HT1080 (cell line): ENCODE results near the gene COL4A1. TPM values are rescaled to one million over a fixed set of nuclear protein-coding genes. Genes with fewer than 3 reads are reported as not detected.

Experiments used
- DNase-seq: peaks from one replicate; pipeline ENCODE4 v3.0.0-alpha.2; 2015; ENCODE audit warnings: low read depth
- total RNA-seq: library from RNA; depleted of rRNA; stranded (reverse); fragments of >200 nt; shearing (Covaris generic); gene quantifications from 2 replicates; pipeline ENCODE4 v1.2.3, GENCODE V29; 2014

The COL4A1 gene
- total RNA-seq, 1 experiment from 2014 or later, result 146 TPM

DNA sequence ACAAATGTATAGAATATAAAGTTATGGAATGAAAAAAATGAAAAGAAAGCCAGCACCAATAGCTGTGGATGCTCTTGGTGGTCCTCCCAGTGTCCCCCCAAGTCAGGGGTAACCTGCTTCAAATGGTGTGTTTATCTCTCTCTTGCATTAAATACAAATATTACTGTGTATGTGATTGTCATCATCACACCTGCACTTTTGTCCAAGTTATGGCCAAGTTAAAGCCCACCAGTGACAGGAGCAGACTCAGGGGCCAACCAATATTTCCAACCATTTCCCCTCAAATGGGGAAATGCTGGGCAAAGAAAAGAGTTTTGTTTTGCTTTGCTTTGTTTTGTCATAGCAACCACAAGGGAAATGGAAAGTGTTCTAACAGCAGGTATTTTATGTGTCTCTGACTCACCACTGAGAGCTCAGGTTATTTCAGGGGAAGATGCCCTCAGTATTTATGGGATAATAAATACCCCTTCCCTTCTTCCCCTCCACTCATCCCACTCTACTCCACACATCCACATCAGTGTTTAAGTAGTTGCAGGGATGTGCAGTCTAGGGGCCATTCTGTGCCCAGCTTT is 133.6 kb downstream of the COL4A1 start:
- peak; percentile 18 for DNase-seq

DNA sequence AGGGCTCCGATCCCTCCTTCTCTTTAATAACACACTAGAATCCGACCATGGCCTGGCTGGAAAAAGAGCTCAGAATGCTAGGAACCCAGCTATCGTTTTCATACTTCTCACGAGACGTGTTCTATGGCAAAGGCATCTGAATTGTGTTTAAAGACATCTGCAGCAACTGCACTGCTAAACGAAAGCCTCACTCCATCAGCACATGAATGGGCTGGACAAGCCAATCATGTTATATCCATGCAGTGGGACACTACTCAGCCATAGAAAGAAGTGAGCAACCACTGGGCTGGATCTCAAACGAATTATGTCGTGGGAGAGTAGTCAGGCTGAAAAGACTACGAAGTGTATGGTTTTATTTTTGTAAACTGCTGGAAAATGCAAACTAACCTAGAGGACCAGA is 136.1 kb downstream of the COL4A1 start:
- DNase-seq, result no peak

DNA sequence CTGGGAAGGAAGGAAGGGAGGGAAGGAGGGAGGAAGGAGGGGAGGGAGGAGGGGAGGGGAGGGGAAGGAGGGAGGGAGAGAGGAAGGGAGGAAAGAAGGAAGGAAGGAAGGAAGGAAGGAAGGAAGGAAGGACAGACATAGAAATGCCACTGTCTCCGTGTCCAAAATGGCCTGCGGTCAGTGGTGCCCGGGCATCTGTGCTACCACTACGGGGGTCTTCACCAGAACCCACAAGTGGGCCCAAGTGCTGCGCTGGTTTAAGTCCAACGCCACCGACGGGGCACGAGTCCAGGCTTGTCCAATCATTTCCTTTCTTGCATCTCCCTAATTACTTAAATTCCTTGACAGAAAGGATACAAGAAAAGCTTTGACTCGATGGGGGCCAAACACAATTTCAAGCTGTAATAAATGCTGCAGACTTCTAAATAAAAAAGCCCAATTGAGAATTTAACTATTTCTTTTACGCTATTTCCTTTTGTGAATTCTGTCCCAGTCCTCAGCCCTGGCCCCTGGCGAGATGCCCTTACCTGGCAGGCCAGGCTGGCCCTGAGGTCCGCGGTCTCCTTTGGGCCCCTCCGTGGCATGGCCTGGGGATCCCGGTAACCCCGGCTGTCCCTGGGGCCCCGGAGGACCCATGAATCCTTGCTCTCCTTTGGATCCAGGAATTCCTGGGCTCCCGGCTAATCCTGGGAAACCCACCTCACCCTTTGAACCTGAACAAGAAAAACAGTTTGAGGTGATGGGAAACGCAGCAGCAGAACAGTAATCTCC is 136.8 kb downstream of the COL4A1 start:
- no peak for DNase-seq

DNA sequence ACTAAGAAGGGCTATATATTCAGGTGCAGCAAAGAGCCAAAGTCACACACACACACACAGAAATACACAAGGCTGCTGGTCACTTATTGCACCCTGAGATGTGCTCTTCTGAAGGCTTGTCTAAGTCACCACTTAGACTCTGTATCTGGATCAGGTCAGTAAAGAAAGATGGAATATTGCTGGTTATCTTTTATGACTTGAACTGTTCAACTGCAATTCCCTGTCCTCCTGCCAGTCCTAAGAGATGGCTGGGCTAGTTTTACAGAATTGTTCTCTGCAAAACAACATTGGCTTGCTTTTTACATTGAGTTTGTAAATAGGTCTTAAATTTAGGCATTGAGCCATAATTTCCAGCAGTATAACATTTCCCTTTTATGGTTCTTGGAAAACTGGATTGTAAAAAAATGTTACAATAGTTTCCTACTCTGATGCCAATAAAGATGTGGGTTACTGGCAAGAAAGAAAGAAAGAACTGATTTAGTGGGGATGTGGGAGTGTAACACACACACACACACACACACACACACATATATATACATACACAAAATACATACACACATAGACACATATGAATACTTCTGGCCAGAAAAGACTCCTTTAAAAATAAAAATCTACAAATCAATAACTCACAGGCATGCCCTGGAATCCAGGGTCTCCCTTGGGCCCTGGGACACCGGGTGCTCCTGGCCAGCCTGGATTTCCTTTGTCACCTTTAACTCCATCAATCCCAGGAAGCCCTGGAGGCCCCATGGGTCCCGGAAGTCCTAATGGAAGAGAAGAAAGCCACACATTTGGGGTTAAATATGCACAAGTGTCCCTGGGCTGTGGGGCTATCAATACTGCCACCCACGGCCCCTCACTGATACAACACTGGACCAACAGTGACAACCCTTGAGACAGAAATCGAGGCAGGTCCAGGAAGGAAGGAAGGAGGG is 137.7 kb downstream of the COL4A1 start:
- DNase-seq, result no peak

DNA sequence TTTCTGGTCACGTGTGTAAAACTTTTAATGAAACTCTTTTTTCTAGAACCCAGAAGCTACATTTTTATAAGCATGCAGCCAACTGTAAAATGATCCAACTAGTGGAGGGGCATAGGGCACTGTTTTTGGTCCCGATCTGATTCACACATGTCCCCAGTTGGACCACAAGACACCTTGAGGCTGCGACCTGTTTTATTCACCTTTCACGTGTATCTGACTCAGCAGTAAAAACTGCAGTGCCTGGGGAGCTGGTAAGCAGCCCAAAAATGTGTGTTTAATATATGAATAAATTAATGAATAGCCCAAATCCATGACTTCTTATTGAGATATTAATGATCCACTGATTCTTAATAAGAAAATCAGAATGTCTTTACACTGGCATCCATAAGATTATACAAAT is 140.4 kb downstream of the COL4A1 start:
- DNase-seq, result no peak

DNA sequence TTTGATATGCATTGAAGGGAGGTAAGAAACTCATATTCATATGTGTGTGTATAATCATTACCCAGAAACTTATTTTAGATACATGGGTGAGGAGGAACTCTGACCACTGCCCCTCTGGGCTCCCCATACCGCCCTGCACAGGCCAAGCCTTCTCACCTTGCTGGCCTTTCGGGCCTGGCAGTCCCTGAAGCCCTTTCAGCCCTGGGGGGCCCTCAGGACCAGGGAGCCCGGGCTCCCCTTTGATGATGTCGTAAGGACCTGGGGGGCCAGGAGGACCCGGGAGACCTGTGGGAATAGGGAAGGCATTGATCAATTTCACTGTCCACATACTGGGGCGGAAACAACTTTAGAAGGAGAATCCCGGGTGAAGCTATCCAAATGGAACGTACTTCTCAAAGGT is 142.3 kb downstream of the COL4A1 start:
- no peak for DNase-seq

DNA sequence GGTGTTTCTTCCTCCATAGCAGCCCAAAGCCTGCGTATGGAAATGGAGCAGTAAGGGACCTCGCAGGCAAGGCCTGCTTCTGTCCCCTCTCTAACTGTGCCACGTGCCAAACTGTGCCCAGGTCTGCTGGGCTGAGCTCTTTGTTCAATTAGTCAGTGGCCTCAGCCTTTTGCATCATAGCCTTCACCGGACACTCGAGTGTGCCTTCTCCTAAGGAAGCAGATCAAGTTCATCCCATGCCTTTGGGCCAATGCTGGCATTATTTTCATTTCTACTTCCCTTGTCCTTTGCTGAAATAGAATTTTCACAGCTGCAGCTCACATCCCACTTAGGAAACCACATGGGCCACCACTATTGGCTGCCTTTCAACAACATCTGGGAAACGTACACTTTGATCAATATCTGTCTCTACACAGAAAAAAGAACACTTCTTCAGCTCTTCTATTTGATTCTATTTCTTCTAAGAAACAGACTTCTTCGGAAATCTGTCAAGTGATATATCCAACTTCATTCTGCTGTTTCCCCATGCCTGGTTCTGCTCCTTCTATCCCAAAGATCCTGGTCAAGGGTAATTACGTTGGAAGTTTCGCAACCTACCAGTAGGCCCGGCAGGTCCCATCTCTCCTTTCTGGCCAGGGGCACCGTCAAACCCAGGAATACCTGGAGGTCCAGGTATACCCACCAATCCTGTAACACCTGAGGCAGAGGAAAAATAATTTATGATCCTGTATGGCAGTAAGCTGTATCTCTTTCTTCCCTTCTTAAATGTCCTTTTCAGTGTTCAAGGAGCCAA is 143.9 kb downstream of the COL4A1 start:
- DNase-seq, result no peak

DNA sequence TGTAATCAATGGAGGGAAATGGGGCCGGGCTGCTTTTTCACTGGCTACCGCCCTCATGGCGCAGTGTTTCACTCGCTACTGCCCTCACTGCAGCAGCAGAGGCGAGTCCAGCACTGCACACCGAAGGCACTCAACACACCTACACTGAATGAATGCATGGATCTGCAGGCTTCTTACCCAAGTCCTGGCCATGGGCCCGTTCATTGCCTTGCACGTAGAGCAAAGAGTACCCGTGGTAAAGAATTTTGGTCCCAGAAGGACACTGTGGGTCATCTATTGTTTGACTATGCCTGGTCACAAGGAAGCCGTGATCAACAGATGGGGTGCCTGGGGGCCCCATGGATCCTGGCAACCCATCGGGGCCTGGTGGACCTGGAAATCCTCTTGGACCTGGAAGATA is 144.9 kb downstream of the COL4A1 start:
- no peak for DNase-seq

DNA sequence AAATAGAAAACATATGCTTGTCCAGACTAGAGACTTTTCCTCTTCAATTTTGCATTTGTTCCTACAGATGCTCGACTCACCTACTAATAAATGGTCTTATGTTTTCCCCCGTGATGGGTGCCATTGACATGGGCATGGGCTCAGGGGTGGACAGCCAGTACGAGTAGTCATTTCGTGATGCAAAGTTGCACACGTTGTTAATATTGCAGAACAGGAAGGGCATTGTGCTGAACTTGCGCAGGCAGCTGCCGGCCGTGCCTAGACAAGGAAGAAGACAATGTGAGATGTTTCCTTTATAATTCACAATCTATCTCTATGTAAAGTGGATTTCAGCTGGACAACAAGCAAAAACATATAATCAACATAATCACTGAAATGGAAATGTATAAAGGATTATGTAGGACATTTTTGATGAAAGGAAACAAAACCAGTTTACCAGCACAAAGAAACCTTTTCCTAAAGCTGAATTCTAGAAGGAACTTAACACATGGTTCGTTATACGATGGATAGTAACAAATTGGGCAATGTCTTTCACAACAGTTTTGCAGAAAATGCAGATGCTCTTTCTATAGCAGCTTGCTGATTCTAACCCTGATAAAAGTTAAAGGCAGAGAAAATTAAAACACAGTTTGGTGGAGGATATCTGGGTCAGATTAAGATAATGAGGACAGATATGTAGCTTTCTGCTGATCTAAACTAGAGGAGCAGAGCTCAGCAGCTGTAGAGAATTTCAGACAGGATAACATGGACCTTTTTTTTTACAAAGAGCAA is 145.7 kb downstream of the COL4A1 start:
- no peak for DNase-seq

DNA sequence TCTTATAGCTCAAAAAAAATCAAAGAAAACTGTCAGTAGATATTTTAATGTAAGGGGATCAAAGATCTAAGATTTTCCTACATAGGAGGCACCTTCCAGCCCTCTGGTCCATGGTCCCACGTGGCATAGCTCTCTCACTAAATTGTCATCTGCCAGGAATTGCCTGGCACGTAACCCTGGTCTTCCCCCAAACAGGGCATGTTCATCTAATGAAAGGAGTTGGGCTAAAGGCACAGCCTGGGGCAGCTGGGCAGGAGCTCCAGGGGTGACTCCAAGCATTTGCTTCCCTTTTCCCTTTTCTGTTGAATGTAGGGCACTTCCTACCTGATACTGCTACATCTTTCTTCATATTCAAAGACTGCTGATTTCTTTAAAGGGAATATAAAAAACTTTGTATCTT is 148.7 kb downstream of the COL4A1 start:
- DNase-seq, result no peak

DNA sequence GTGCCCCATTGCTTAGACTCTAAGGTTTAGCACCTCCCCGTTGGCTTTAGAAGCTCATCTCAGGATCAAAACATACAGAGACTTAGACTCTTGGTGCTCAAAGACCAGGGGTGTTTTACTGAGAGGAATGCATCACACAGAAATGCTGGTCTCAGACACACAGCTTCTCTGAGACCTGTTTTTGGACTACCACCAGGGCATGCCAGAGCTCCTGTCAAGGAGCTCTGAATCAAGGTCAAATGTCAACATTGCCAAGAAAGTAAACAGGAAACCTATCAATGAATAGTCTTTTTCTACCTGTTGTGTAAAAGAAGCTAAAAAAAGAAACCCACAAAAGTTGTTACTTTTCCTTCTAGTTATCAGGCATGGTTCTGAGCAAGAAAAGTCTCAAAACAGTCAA is 149.2 kb downstream of the COL4A1 start:
- no peak for DNase-seq

DNA sequence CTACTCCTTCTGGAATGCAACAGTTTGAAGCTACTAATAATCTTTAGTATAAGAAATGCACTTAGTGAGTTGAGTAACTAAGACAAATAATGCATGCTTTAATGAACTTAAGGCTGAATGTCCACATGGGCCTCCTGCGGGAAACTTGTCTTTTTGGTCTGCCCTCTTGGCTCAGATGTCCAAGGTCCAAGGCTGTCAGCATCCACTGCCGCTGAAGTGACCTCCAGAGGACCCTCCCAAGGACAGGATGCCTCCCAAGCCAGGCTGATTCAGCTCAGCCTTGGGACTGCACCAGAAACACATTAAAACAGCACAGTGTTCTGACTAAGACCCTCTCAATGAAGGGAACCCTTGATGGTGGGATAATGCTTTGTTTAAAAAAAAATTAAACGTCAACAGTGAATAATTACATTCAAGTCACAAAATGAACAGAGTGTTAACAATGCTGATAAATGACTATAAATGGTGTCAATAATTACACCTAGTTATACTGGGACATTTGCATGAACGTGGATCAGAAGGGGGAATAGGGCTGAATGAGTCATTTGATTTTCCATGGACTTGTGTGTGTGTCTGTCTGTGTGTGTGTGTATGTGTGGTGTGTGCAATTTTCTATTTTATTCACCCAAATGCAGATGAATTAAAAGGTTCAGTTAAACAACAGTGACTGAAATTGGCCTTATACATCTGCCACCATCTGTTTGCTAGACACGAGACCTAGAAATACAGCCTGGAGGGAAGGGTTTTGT is 150.5 kb downstream of the COL4A1 start:
- no peak for DNase-seq

DNA sequence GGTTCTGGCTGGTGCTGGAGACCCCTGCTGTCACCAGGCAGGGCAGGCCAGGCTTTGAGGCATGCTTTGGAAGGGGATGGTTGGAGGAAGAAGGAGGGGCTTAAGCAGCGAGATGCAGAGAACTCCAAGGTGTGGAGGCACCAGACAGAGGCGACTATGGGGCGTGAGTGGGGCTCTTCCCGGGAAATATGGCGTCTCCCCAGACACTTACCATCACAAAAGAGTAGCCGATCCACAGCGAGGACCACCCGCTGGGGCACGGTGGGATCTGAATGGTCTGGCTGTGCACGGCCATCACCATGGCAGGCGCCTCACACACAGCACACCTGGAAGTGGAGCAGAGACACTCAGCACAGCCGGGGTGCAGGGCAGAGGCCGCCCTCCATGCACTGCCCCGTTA is 151.9 kb downstream of the COL4A1 start:
- DNase-seq, result no peak

DNA sequence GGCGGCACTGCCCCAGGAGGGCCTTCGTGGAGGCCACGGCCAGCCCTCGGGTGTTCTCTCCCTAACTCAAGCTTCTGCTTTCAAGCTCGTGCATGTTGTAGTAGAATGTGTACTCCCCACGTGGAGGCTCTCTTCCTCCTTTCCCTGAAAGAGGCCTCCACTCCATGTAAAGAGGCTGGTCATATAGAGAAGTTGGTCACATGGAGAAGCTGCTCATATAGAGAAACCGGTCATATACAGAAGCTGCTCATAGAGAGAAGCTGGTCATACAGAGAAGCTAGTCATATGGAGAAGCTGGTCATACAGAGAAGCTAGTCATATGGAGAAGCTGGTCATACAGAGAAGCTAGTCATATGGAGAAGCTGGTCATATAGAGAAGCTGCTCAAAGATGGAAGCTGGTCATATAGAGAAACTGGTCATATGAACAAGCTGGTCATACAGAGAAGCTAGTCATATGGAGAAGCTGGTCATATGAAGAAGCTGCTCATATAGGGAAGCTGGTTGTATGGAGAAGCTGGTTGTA is 152.5 kb downstream of the COL4A1 start:
- DNase-seq, result no peak

DNA sequence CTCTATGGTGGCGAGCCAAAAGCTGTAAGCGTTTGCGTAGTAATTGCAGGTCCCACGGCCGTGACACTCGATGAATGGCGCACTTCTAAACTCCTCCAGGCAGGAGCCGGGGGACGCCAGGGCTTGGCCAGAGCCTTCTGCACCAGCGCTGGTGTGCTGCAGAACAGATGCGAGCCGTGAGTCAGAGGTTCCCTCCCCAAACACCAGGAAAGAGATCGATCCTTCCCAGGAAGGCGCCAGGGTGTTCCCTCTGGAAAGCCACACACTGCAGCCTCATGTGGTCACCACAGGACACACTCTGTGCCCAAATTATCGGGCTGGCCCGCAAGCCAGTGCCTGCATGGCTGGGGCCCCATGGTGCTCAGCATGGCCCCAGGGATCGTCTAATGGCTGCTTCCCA is 154.6 kb downstream of the COL4A1 start:
- DNase-seq, result no peak

DNA sequence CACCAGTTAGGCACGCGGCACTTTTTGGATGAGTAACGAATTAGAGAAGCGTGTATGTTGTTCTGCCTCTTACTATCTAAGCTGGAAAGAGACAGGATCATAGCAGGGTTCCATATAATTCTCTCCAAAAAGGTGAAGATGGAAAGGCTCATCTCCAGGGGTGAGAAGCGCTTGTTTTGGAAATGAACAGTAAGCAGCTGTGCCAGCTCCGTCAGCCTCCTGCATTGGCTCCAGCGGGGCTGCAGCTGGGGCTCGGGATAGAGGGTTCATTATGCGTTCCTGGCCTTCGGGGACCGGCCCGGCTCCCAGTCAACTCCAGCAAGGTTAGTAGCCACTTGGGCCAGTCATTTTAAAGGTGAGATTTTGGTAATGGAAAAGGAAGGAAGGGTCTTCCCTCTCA is 155.5 kb downstream of the COL4A1 start:
- no peak for DNase-seq

DNA sequence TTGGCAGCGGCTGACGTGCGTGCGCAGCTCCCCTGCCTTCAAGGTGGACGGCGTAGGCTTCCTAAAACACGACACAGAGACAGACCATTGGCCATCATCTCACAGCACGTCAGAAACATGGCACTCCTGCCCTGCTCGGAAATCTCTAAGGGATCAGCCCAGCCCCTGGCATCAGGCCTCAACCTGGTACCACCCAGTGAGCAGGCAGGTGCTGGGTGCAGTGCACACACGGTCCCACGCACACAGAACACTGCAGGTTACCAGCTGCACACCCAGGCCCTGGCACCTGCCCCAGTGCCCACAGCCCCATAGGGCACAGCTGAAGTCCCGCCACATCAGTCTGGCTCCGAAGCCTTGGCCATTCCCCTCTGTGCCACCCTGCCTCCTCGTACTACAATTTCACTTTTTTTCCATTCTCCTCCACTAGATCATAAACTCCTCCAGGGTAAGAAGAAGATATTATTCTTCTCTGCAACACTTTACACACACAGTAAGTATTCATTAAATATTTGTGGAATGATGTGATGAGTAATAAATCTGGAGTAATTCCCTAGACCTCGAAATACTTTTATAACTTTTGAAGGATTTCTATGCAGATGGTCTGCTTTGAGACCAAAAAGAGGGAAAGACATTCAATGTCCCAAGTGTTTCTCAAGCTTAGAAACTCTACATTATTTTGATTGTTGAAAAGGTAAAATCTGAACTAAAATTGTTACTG is 156.4 kb downstream of the COL4A1 start:
- DNase-seq, result no peak

DNA sequence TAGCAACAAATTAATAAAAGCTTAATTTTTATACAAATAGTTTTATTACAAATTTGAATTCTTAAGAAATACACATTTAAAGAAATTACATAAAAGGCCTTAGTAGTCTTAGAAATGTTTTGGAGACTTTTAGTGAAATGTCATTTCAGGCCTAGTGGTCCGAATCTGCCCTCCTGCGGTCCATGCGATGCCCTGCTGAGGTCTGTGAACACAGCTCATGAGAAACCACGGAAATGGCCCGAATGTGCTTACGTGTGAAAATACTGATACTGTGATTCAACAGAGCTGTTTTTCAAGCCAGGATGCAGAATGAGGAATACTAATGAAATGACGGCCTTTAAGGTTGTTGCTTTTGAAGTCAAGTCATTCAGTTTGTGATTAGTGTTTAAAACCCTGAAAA is 157.9 kb downstream of the COL4A1 start:
- DNase-seq, result no peak

DNA sequence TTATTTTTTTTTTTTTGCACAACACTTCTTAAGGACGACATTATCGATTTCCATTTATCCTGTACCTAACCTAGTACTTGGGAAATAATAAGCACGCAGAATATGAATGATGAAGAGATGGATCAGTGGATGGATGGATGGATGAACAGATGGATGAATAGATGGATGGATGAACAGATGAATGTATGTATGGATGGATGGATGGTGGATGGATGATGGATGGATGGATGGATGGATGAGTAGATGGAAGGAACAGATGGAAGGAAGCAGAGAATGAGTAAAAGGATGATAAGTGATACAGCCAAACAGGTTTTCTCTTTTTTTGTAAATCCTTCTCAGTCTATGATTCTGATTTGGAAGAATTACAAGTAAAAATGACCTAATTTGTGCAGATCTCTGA is 166.9 kb downstream of the COL4A1 start:
- no peak for DNase-seq
